AG09309 (cell line): Measurements from ENCODE around the gene MAPK11.

Experiments
- DNase-seq: peaks from one replicate; pipeline ENCODE4 v3.0.0-alpha.2; 2010; ENCODE audit warnings: low read depth
- H3K4me3 ChIP-seq: 2 replicates; pipeline ENCODE4 v1.5.1; 2011; ENCODE audit warnings: mild to moderate bottlenecking, low read depth, low read length, moderate library complexity; ENCODE audit not compliant: control insufficient read depth
- TF ChIP-seq, protein P1 (sequence below): IDR thresholded peaks from 2 replicates; pipeline ENCODE4 v1.5.1; 2011; ENCODE audit warnings: mild to moderate bottlenecking, low read depth, low read length, inconsistent platforms; ENCODE audit not compliant: insufficient read depth, control insufficient read depth; ENCODE audit errors: missing control alignments

The MAPK11 gene

GRCh38 chr22:50247748-50248147 lies 22.4 kb downstream of the MAPK11 start:
- TF ChIP-seq, protein P1, sequence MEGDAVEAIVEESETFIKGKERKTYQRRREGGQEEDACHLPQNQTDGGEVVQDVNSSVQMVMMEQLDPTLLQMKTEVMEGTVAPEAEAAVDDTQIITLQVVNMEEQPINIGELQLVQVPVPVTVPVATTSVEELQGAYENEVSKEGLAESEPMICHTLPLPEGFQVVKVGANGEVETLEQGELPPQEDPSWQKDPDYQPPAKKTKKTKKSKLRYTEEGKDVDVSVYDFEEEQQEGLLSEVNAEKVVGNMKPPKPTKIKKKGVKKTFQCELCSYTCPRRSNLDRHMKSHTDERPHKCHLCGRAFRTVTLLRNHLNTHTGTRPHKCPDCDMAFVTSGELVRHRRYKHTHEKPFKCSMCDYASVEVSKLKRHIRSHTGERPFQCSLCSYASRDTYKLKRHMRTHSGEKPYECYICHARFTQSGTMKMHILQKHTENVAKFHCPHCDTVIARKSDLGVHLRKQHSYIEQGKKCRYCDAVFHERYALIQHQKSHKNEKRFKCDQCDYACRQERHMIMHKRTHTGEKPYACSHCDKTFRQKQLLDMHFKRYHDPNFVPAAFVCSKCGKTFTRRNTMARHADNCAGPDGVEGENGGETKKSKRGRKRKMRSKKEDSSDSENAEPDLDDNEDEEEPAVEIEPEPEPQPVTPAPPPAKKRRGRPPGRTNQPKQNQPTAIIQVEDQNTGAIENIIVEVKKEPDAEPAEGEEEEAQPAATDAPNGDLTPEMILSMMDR = no peak
- H3K4me3 ChIP-seq = no peak overlapping the region
- no peak for DNase-seq

DNA sequence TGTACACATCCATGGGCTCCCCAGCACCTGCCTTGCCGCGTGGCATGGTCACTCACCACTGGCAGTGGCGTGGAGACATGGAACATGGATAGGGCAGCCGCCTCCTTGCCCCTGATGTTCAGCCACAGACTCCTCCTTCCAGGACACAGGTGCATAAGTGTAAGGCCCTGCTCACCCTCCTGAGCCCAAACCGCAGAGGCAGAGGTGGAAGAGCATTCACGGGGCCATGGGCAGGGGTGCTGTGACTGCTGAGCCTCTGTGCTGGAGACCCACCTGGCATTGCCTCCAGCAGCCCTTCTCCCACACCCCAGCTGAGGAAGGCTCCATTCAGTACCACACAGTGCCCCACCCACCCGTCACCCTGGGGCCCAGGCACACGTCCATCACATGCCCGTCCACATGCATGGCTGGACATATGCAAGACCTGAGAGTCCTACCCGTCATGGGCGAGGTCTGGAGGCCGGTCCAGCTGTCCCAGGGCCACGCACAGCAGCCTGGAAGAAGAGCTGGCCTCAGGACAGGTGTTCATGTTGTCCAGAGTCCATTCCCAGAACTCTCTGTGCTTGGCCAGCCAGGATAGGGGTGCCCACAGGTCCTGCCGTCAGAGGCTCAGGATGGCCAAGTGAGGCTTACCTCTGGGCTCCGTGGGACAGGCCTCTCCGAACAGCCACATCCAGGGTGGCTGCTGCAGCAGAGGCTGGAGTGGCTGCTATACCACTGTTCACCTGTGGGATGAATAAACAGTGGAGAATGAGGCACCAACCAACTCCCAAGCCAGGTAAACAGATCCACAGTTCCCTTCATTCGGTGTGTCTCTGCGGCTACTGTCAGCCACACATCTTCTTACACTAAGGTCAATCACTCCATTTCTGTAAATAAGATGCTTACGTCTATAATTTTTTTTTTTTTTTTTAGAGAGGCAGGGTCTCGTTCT lies 23.7 kb downstream of the MAPK11 start:
- DNase-seq = no peak
- H3K4me3 ChIP-seq = no peak overlapping the region
- TF ChIP-seq, protein P1 = no peak

DNA sequence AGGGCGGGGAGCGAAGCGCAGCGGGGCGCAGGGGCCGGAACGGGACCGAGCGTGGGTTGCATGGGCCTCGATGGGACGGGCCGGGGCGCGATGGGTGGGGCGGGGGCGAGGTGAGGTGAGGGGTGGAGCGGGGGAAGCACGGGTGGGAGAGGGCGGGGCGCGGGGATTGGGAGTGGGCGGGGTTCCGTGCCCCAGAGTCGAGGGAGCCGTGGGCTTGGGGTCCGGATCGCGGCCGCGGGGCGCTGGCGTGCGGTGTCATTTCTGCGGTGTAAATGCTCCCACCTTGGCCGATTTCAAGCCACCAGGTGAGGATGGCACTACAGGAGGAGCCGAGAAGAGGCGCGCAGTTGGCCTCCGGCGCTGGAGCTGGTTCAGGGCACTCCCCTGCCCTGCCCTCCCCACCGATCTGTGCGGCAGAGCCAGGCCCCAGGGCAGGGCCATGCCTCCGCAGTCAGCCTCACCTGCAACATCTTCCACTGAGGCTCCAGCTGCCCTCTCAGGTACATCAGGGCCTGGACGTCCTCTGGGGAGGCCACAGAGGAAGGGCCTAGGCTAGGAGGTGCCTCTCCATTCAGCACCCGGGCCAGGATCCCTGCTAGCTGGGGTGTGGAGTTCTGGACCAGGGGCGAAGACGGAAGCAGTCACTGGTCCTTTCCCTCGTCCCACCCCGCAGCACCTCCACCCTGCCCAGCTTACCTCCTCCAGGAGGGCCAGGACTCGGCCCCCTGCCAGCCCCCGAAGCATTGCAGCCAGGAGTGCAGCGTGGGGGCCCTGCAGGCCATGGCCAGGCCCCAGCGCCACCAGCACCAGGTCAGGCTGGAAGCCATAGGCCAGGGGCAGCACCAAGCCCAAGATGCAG lies 24.7 kb downstream of the MAPK11 start:
- no peak for DNase-seq

GRCh38 chr22:50244420-50245213 lies 25.6 kb downstream of the MAPK11 start, which contains the start of gene TUBGCP6:
Gene TUBGCP6, minus strand, starts transcription at chr22:50245023. Its CDS starts 564 bp downstream, at chr22:50244459.
- DNase-seq = peak; percentile 38
- H3K4me3 ChIP-seq = peak within 1 kb of the TSS; percentile 80
- TF ChIP-seq, protein P1 = peak; percentile 31

More for the DNA sequence above, 24.7 kb downstream of the MAPK11 start:
- TF ChIP-seq, protein P1 = no peak
- H3K4me3 ChIP-seq = peak overlapping the region; percentile 80

DNA sequence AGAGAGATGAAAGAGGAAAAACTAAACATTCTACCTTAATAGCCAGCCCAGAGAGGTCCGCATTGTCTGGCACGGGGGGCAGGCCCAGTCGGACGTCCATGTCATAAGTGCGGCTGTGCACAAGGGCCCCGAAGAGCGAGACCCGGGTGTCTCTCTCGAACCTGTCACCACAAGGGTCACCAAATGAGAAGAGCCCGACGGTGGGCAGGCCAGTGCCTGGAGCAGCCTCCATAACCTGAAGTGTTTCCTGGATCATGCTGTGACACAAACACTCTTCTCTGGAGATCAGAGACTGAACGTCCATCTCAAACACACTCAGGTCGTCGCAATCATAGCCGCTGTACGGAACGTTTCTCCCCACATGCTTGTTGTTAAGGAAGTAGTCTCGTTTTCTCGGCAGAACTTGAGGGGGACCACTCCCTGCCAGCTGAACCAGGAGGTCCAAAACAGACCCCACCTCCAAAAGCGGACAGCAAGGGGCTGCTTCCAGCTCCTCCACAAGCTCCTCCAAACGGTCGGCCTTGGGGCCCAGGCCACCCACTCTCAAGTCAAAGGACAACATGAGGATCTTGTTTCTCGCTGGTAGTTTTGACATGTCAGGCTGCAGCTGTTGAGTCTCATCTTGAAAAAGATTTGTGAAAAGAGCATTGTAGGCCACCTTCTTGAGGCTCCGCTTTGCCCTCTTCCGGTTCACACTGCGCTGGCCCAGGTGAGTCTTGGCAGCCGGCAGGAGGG lies 26.3 kb downstream of the MAPK11 start:
- H3K4me3 ChIP-seq = peak overlapping the region; percentile 80
- no peak for DNase-seq
- TF ChIP-seq, protein P1 = no peak
